T-helper 17 cell (primary cell): ENCODE results near the gene GH1. TPM values are rescaled to one million over a fixed set of nuclear protein-coding genes. Genes with fewer than 3 reads are reported as not detected.
"Not testable (repeated sequence)": the region's sequence is repeated elsewhere in the genome, so short reads cannot be mapped to it uniquely, and the experiment has no call there.

Experiments
- ATAC-seq: fragments of 150-1000 bp; cut with Tn5 transposase; 2 replicates; pipeline ENCODE4 v1.10.0; 2021; ENCODE audit warnings: mild to moderate bottlenecking, moderate library complexity
- DNase-seq, 3 donors: peaks; one replicate each; pipeline versions ENCODE4 v3.0.0 to v3.0.0-alpha.2; 2020 to 2021
- H3K9me3 ChIP-seq: one replicate; pipeline ENCODE4 v1.7.0; 2013; ENCODE audit warnings: low read length, mild to moderate bottlenecking; ENCODE audit not compliant: control insufficient read depth, poor library complexity, severe bottlenecking
- H3K27ac Mint-ChIP-seq: one replicate; pipeline ENCODE4 v1.8.0; 2022; ENCODE audit warnings: mild to moderate bottlenecking, moderate library complexity, mixed read lengths
- H3K27me3 Mint-ChIP-seq: one replicate; pipeline ENCODE4 v1.8.0; 2022; ENCODE audit warnings: mixed read lengths
- H3K36me3 Mint-ChIP-seq: one replicate; pipeline ENCODE4 v1.8.0; 2022; ENCODE audit warnings: low read depth, mixed read lengths
- H3K4me1 Mint-ChIP-seq: one replicate; pipeline ENCODE4 v1.8.0; 2022; ENCODE audit warnings: mild to moderate bottlenecking, mixed read lengths
- H3K4me3 Mint-ChIP-seq: one replicate; pipeline ENCODE4 v1.8.0; 2022; ENCODE audit warnings: mild to moderate bottlenecking, moderate library complexity, mixed read lengths
- total RNA-seq, 4 donors: library from RNA in 2 of 4; stranded (reverse) in 2 of 4; gene quantifications; one replicate each; pipeline ENCODE4 v1.2.3 and lab custom pipeline; 2022 to 2026

Gene GH1
- total RNA-seq, 2 donors from 2014 or later, result not detected

DNA sequence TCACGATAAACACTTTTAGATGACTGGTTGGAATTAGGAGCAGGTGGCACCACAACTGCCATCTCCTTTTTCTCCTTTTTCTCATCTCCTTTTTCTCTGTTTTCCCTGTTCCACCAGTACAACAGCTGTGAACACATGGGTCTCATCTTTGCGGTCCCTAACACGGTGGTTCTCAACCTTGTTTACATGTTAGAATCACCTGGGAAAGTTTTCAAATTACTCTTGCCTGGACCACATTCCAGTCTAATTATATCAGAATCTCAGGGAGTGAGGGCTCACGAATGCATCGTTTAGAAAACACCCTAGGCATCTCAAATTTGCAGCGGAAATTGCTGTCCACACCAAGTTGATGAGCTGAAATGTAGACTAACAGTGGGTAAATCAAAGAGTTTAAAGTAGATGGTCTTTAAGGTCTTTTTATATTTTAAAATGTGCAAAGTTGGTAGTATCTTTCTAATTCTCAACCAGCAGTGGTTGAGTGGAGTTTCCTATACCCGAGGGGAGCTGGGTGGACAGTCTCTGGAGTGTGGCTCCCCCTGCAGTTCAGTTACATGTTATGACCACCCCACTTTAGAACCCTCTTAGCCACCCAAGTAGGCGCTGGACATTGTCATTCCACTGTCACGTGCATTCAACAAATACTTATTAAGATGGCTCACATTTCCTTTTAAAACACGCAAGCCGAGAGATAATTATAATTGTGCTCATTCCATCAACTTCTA lies 26.2 kb downstream of the GH1 start:
- not testable (repeated sequence) for H3K27ac Mint-ChIP-seq, DNase-seq, H3K4me1 Mint-ChIP-seq, ATAC-seq, H3K36me3 Mint-ChIP-seq, H3K4me3 Mint-ChIP-seq, H3K9me3 ChIP-seq
- peaks cover 10% of the 10 kb centered on the region for H3K27me3 Mint-ChIP-seq

GRCh38 chr17:63889026-63889848 lies 29.4 kb downstream of the GH1 start:
- peak; percentile 83 for ATAC-seq
- not testable (repeated sequence) for H3K36me3 Mint-ChIP-seq, DNase-seq, H3K4me1 Mint-ChIP-seq, H3K9me3 ChIP-seq
- Mint-ChIP-seq H3K27me3 (peaks cover 12% of the 10 kb centered on the region), H3K27ac (peak overlapping the region; percentile 75), H3K4me3 (peak overlapping the region; percentile 19)

- not testable (repeated sequence) for H3K36me3 Mint-ChIP-seq, ATAC-seq, H3K4me3 Mint-ChIP-seq, DNase-seq, H3K9me3 ChIP-seq, H3K4me1 Mint-ChIP-seq, H3K27ac Mint-ChIP-seq
- H3K27me3 Mint-ChIP-seq, result peaks cover 12% of the 10 kb centered on the region
Measured at GRCh38 chr17:63885119-63885518, 33.5 kb downstream of the GH1 start.

GRCh38 chr17:63882626-63883126 lies 36.0 kb downstream of the GH1 start:
- H3K27ac Mint-ChIP-seq, H3K4me1 Mint-ChIP-seq, H3K9me3 ChIP-seq, DNase-seq, H3K4me3 Mint-ChIP-seq, ATAC-seq, H3K36me3 Mint-ChIP-seq: not testable (repeated sequence)
- H3K27me3 Mint-ChIP-seq, result peaks cover 11% of the 10 kb centered on the region

GRCh38 chr17:63881935-63882601 lies 36.6 kb downstream of the GH1 start, which contains the start of gene GH2:
Gene GH2, minus strand, starts transcription at chr17:63881944. Its CDS starts 143 bp downstream, at chr17:63881801.
- Mint-ChIP-seq H3K4me1 (peaks cover 3% of the 10 kb centered on the region), H3K4me3 (no peak within 1 kb of the TSS), H3K27ac (no peak within 1 kb of the TSS), H3K36me3 (no peaks in the 10 kb centered on the region), H3K27me3 (peaks cover 9% of the 10 kb centered on the region)
- no peaks in the 10 kb centered on the region for H3K9me3 ChIP-seq
- DNase-seq, result peak; percentile 21 to 60 (median 41)
- peak; percentile 95 for ATAC-seq

DNA sequence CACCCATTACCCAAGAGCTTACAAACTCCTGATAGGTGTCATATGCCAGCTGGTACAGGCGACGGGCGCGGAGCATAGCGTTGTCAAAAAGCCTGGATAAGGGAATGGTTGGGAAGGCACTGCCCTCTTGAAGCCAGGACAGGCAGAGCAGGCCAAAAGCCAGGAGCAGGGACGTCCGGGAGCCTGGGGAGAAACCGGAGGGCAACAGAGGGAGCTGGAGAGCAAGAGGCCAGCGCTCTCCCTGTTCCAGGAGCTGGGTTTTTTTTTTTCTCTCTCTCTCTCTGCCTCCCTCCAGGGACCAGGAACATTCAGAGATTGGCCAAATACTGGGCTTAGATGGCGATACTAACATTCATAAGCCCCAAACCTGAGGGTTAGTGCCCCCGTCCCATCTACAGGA lies 37.3 kb downstream of the GH1 start:
- H3K9me3 ChIP-seq, H3K4me1 Mint-ChIP-seq, DNase-seq, H3K27me3 Mint-ChIP-seq, H3K36me3 Mint-ChIP-seq, H3K27ac Mint-ChIP-seq, H3K4me3 Mint-ChIP-seq, ATAC-seq: not testable (repeated sequence)

GRCh38 chr17:63880706-63881105 lies 37.9 kb downstream of the GH1 start:
- H3K36me3 Mint-ChIP-seq, result no peaks in the 10 kb centered on the region
- H3K27me3 Mint-ChIP-seq, result peaks cover 5% of the 10 kb centered on the region
- DNase-seq (no peak), ATAC-seq (no peak)
- no peaks in the 10 kb centered on the region for H3K9me3 ChIP-seq
- H3K4me3 Mint-ChIP-seq, result no peak overlapping the region
- peaks cover 3% of the 10 kb centered on the region for H3K4me1 Mint-ChIP-seq
- H3K27ac Mint-ChIP-seq, result no peak overlapping the region

GRCh38 chr17:63878413-63878812 lies 40.2 kb downstream of the GH1 start:
- H3K36me3 Mint-ChIP-seq, H3K9me3 ChIP-seq, H3K4me3 Mint-ChIP-seq, H3K4me1 Mint-ChIP-seq, H3K27me3 Mint-ChIP-seq, ATAC-seq, DNase-seq, H3K27ac Mint-ChIP-seq: not testable (repeated sequence)

DNA sequence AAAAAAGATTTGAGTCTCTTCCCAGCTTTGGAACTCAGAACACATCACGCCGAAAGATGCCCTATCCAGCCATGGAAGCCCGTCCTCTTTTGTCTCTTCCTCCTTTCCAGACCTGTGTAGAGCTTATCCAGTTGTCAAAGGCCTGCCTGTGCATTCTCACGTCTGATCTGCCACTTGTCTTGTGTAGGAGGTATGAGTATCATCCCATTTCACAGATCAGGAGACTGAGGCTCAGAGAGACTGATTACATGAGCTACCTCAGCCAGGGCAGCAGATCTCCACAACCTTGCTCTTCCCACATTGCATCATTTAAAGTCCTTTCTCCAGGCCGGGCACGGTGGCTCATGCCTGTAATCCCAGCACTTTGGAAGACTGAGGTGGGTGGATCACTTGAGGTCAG lies 43.9 kb downstream of the GH1 start:
- H3K4me1 Mint-ChIP-seq, H3K27ac Mint-ChIP-seq, DNase-seq, H3K36me3 Mint-ChIP-seq, ATAC-seq, H3K9me3 ChIP-seq, H3K27me3 Mint-ChIP-seq, H3K4me3 Mint-ChIP-seq: not testable (repeated sequence)

DNA sequence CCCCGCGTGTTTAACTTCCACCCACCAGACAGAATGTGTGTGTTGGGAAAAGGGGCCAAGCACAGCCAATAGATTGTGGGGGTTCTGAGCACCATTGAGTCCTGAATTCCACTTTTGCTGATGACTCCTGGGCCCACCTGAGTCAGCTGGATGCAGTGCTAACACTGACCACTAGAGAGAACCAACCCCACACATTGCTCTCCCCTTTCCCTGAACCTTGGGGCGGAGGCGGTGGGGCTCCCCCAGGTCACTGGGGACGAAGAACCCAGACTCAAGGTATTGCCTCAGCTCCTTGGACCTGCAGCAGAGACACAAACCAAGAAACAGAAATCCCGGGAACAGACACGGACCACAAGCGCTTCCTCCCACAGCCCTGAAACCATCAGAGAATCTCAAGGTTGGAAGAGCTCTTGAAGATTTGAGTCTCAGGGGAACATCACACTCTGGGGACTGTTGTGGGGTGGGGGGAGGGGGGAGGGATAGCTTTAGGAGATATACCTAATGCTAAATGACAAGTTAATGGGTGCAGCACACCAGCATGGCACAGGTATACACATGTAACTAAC lies 44.5 kb downstream of the GH1 start:
- H3K27ac Mint-ChIP-seq, H3K9me3 ChIP-seq, H3K4me3 Mint-ChIP-seq, H3K27me3 Mint-ChIP-seq, DNase-seq, H3K36me3 Mint-ChIP-seq, H3K4me1 Mint-ChIP-seq, ATAC-seq: not testable (repeated sequence)

DNA sequence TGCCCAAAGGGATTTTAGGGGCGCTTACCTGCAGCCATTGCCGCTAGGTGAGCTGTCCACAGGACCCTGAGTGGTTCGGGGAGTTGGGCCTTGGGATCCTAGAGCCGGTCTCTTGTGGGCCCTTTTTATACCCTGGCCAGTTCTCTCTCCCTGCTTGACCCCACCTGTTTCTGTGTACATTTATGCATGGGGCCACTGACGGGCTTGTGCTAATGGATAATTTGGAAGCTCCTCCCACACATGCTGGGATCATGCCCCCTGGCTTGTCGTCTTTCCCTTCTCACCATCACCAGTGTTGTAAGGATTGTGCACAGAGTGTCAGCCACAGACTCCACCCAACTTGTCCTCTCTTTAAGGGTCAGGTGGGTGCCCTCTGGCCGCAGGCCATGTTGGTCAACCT lies 45.1 kb downstream of the GH1 start, which contains the start of gene CSH2:
TSS of gene CSH2 (minus strand) at position 101 of the 400 bp plus-strand sequence. CDS start at position 38, 63 bp downstream.
- not testable (repeated sequence) for H3K9me3 ChIP-seq, DNase-seq, ATAC-seq, H3K27ac Mint-ChIP-seq, H3K4me3 Mint-ChIP-seq, H3K4me1 Mint-ChIP-seq, H3K27me3 Mint-ChIP-seq, H3K36me3 Mint-ChIP-seq

DNA sequence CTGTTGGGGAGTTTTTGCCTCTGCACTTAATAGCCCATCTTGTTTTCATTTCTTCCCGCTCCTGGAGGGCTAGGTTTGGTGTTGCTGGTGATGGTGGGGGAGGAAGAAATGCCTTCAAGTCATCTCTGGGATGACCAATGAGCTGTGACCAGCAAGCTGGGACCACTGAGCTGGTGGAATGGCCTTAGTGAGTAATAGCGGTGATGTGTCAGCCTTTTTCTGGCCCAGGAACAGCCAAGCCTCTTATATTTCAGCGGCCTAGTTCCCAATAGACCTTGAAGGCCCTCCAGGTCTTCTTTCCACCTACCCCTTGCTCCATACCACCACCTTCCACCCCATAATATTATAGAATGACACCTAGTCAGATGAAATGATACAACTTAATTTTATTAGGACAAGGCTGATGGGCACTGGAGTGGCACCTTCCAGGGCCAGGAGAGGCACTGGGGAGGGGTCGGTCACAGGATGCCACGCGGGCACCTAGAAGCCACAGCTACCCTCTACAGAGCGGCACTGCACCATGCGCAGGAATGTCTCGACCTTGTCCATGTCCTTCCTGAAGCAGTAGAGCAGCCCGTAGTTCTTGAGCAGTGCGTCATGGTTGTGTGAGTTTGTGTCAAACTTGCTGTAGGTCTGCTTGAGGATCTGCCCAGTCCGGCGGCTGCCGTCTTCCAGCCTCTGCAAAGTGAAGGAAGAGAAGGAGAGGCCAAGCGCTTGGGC lies 46.8 kb downstream of the GH1 start:
- not testable (repeated sequence) for H3K9me3 ChIP-seq, H3K36me3 Mint-ChIP-seq, DNase-seq, H3K4me1 Mint-ChIP-seq, H3K4me3 Mint-ChIP-seq, H3K27ac Mint-ChIP-seq, H3K27me3 Mint-ChIP-seq, ATAC-seq
